Measurements from ENCODE around the gene KLHL34.

Gene KLHL34

GRCh38 chrX:21656587-21657317 is 1.4 kb downstream of the KLHL34 start:
- DNase-seq (ENCODE audit: low read depth in 1 of 2, low spot score in 1 of 2) = no peak

GRCh38 chrX:21655901-21656586 is 2.1 kb downstream of the KLHL34 start:
- no peak for DNase-seq (ENCODE audit: low read depth in 1 of 2, low spot score in 1 of 2)

GRCh38 chrX:21645886-21646285 is 12.2 kb downstream of the KLHL34 start:
- DNase-seq (ENCODE audit: low read depth in 1 of 2, low spot score in 1 of 2) = no peak

- no peak for DNase-seq (ENCODE audit: low read depth in 1 of 2, low spot score in 1 of 2)
Measured at GRCh38 chrX:21645431-21645830, 12.7 kb downstream of the KLHL34 start.

- no peak for DNase-seq (ENCODE audit: low read depth in 1 of 2, low spot score in 1 of 2)
Measured at GRCh38 chrX:21639775-21640174, 18.4 kb downstream of the KLHL34 start.

GRCh38 chrX:21638311-21638710 is 19.8 kb downstream of the KLHL34 start:
- DNase-seq (ENCODE audit: low read depth in 1 of 2, low spot score in 1 of 2) = no peak

- DNase-seq (ENCODE audit: low read depth in 1 of 2, low spot score in 1 of 2) = no peak
Measured at GRCh38 chrX:21632027-21632426, 26.1 kb downstream of the KLHL34 start.

- DNase-seq (ENCODE audit: low read depth in 1 of 2, low spot score in 1 of 2) = no peak
Measured at GRCh38 chrX:21623778-21624501, 34.2 kb downstream of the KLHL34 start.

- no peak for DNase-seq (ENCODE audit: low read depth in 1 of 2, low spot score in 1 of 2)
Measured at GRCh38 chrX:21620234-21620633, 37.9 kb downstream of the KLHL34 start.

- no peak for DNase-seq (ENCODE audit: low read depth in 1 of 2, low spot score in 1 of 2)
Measured at GRCh38 chrX:21616386-21616785, 41.7 kb downstream of the KLHL34 start.

- no peak for DNase-seq (ENCODE audit: low read depth in 1 of 2, low spot score in 1 of 2)
Measured at GRCh38 chrX:21612154-21612553, 46.0 kb downstream of the KLHL34 start.

- DNase-seq (ENCODE audit: low read depth in 1 of 2, low spot score in 1 of 2) = no peak
Measured at GRCh38 chrX:21610168-21610567, 48.0 kb downstream of the KLHL34 start.

GRCh38 chrX:21606002-21606401 is 52.1 kb downstream of the KLHL34 start:
- DNase-seq (ENCODE audit: low read depth in 1 of 2, low spot score in 1 of 2) = no peak
